ENCODE measurements around the gene BMERB1.
A peak's percentile ranks its signal among the peaks of the same experiment; 100 is the strongest.
"Not testable (repeated sequence)": the region's sequence is repeated elsewhere in the genome, so short reads cannot be mapped to it uniquely, and the experiment has no call there.

The BMERB1 gene

DNA sequence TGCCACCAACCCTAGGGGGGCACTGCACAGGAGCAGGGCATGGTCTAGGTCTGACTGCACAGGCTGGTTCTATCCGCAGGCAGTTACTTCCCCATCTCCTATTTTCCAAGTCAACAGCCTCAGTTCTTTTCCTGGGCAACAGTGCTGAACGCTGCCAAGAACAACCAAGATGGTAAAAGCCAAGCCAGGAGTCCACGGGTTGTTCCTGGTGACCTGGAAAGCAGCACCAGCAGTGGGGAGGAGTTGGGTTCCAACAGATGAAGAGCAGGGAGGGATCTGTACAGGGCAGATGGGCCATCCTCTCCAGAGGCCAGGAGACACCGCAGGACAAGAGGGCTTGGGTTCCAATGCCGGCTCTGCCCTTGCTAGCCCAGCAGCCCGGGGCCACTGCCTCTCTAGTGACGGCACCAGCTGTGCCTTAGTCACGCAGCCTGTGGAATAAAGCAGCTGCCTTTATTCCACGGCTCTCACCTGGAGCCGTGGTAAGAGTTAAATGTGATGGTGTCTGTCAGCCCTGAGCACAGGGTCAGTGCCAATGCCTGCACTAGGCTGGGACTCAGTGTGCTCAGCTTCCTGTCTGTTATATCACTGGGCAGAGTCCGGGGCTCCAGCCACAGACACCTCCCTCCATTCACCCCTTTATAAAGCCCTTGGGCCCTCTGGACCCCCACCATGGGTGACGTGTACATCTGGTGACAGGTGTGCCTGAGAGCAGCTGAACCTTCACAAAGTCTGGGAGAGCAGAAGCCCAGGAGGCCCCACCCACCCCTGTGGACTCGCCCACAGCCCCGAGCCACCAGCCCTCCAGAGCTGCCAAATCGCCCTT is 163.6 kb downstream of the BMERB1 start:
- DNase-seq: no peak

DNA sequence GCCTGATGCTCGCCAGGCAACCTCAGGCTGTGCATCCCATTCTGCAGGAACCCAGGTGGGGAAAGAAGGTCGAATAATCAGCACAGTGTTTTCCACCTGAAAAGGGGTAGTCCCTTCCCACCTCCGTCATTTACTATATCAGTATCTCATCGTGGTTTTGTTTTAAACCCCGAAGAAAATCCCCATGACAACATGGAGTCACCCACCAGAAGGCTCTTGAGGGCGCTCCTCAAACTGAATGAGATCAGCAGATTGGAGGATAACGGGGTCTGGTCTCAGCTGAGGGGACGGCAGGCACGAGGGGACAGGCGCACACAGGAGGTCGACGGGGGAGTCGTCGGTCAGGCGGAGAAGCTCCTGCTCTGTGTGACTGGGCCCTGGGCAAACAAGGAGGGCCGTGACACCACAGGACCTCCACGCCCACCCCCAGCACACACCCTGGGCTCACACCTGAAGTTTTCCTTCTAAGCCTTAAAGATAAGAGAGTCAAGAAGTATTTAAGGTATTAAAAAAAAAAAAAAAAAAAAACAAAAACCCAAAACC is 164.3 kb downstream of the BMERB1 start:
- DNase-seq: no peak

- DNase-seq: no peak
Measured at GRCh38 chr16:15599303-15600070, 165.1 kb downstream of the BMERB1 start.

DNA sequence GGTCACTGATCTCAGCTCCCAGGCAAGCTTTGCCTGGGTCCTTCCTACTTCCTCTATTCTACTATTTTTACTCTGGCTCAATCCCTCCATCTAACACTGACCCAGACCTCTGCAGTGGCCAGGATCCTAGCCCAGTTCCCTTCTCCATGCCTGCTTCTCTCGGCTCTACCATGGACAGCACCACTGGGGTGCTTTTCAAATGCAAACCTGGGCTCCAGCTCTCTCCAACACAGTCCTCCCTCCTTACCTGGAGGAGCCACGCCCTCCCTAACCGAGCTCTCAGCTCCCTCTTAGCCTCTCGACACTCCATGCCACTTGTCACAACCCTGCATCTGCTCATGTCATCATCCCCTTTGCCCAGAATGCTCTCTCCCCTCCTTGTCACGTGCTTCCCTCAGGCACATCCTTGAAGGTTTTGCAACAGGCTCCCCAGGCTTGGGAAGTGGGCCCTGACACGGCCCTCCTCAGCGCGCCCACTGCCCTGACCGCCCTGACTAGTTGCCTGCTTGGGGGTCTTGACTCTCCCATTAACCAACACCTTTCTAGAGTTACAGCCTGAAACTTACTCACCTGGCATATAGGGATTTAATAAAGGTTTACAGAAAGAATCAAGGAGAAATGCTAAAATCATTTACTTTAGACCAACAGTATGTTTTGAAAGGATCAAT is 167.0 kb downstream of the BMERB1 start:
- no peak for DNase-seq

DNA sequence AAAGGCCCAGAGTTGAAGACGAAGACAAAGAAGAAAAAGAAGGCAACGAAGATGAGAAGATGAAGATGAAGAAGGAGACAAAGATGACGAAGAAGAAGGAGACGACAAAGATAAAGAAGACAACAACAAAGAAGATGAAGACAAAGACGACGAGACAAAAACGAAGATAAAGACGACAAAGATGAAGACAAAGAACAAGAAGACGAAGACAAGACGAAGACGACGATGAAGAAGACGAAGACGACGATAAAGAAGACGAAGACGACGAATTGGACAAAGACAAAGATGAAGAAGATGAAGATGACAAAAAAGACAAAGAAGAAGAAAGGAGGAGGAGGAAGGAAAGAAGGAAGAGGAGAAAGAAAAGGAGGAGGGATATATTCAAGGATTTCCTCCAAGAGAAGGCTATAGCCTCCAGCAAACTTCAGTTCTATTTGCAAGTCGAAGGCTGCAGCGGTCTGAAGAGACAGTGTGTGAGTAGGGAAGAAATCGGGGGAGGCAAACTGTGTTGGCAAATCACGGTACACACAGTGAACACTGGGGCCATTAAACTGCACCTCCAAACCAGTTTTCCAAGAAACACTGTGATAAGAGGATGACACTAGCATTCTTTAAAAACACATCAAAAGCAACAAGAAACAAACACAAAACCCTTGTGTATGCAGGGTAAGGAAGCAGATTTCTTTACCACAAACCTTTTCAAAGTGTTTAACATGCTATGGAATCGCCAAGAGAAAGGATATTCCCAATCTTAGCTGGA is 168.1 kb downstream of the BMERB1 start:
- DNase-seq: no peak

DNA sequence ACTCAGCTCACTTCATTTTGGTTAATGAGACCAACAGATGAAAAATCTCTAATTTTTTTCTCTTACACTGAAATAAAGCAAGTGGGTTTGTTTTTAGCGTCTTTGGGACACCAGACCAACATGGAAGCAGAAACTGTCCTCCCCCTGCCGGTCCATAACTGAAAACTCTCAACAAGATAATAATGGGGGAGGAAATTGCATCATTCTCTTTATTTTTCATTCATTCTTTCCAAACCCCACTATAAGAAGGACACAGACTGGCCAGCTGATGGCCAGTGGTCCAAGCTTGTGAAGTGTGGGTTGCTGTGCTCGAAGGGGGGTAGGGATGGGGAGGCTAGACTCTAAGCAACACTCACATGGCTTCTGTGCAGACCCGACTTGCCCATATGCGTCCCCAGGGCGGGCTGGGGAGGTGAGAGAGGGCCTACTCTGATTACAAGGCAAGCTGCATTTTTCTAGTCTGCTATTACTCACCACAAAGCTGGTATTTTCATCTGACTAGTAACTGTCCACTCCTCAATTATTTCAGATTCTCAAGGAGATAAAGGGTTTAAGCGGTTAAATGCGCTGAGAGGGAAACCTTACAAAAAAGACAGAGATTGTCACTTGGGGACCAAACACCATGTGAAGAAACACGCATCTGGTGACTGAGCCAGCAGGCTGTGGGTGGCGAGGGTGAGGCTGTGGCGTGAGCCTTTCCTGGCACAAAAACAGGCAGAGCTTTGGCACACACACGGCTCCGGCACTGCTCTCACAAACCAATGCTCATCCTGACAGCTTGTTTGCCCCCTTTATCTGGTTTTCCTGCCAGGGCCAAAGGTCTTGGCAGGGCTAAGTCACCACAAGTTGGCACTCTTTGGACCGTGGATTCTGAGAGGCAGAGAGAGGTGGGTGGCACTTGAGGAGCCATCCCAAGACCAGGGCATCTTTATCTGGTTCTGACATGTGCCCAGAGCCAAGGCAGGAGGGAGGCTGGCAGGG is 170.4 kb downstream of the BMERB1 start:
- DNase-seq: peak in 1 of 2 donors; percentile 25

DNA sequence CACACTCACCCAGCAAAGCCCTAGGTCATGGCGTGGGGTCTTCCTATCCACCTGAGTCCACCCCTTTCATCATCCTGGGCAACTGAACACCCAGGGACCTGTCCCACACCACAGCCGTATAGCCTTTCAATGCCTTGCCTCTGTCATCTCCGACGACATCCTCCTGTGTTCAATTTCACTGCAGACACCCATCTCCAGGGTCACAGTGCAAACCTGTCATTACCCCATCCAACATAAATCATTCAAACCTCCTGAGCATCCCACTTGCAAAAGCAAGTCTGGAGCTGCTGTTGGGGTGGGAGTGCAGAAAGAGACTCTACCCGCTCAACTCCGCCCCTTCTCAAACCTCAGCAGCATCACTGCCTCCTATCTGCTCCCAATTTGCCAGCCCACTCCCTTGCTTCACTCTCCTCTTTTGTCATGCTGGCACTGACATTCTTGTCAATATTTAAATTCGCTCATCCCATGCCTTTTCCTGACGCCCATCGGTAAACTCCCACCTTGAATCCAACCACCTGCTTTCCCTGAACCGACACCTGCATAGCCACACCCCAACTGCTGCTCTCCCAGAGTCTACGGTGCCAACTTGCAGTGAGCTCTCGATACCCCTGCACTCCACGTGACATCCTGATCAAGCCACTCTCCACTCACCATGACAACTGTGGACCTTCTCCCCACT is 171.6 kb downstream of the BMERB1 start:
- DNase-seq: no peak

- DNase-seq: no peak
Measured at GRCh38 chr16:15606518-15607220, 172.3 kb downstream of the BMERB1 start.

GRCh38 chr16:15607221-15607699 is 172.9 kb downstream of the BMERB1 start:
- DNase-seq: not testable (repeated sequence)

- no peak for DNase-seq
Measured at GRCh38 chr16:15607700-15608396, 173.5 kb downstream of the BMERB1 start.

DNA sequence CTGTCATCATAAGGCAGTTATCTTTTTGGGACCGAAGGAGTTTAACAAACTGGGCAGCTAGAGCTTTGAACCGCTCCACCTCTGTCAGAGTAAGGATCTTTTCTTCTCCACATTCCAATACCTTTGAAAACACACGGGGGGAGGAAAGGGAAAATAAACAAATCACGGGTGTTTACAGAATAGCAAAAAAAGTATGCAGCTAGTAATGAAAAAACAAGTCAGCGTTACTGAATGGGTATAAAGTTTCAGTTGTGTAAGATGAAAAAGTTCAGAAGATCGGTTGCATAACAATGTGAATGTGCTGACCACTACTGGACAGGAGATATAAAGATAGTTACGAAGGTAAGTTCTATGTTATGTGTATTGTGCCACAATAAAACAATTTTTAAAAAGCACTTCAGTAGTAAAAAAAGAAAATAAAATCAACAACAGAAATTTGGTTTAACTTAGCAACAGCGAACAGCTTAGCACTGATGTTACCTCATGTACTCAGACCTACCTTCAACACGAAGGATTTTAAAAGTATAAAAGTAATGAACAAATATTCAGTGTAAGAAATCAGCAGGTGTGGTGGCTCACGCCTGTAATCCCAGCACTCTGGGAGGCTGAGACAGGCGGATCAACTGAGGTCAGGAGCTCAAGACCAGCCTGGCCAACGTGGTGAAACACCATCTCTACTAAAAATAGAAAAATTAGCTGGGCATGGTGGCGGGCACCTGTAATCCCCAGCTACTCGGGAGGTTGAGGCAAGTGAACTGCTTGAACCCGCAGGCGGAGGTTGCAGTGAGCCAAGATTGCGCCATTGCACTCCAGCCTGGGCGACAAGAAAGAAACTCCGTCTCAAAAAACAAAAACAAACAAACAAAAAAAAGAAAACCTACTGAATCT is 174.3 kb downstream of the BMERB1 start:
- DNase-seq: no peak

GRCh38 chr16:15609286-15609649 is 174.9 kb downstream of the BMERB1 start:
- DNase-seq: no peak

GRCh38 chr16:15610369-15610871 is 176.0 kb downstream of the BMERB1 start:
- no peak for DNase-seq

GRCh38 chr16:15611610-15612009 is 177.2 kb downstream of the BMERB1 start:
- no peak for DNase-seq

DNA sequence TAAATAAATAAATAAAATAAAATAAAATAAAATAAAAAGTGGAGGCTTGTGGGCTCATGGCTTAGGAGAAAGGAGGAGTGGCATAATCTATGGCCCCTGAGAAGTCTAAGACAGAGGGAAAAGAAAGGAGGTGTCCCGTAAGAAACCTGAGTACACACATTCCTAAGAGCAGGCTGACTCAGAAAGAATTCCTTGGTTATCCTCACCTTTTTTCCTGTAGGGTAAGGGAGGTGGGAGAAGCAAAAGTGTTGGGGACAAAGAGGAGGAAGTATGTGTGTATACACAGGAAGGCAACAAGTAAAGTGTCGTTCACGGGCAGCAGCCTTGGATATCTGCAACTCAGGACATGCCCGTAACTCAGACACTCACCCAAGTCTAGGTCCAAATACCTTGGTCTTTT is 179.3 kb downstream of the BMERB1 start:
- DNase-seq: no peak

DNA sequence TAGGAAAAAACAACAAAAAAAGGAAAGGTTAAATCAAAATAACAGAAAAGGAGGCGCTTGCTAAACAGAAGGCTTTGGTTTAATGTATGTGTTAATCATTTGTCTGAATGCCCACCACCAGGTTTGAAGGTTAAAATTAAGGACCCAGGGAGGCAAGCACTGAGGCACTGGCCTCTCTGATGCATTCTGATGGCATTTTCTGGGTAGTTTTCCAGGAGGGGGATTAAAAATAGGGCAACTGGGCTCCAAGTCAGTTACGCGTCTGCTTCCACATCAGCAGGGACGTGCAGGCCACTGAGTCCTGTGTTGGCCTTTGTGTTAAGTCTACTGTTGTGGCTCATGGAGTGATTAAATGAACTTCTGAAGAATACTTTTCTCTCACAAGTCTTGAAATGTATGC is 181.6 kb downstream of the BMERB1 start:
- no peak for DNase-seq

GRCh38 chr16:15616475-15617165 is 182.2 kb downstream of the BMERB1 start:
- no peak for DNase-seq

Measured in hippocampal formation (tissue), 2 donors.